ENCODE measurements around the gene MYO6.
A peak's percentile ranks its signal among the peaks of the same experiment; 100 is the strongest.

MYO6 gene

DNA sequence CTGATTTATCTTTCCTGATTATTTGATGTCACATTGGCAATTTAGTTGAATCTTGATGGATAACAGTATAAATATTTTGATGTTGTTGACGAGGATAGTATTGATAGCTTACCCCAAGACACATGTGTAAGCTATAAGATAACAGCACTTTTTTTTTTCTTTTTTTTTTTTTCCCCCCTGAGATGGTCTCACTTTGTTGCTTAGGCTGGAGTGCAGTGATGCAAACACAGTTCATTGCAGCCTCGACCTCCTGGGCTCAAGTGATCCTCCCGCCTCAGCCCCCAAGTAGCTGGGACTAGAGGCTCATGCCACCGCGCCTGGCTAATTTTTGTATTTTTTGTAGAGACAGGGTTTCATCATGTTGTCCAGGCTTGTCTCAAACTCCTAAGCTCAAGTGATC lies 21.8 kb downstream of the MYO6 start:
- no peak for DNase-seq

DNA sequence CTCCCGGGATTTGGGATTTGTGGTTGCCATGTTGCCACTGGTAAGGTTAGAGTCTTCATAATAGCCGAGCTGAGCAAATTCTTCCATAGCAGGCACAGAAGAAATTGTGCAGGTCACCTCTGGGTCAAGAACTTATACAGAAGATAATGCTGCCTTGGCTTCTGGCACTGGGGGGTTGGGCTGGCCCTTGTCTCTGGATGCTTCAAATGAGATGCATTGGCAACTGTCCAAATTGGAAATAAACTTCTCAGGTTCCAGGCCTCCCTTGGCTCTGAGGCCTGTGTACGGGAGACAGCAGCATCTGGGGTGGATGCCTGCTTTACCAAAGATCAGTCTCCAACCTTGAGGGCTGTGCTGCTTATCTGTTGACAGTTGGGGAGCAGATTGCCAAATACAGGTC lies 26.2 kb downstream of the MYO6 start:
- peak; percentile 46 for DNase-seq

DNA sequence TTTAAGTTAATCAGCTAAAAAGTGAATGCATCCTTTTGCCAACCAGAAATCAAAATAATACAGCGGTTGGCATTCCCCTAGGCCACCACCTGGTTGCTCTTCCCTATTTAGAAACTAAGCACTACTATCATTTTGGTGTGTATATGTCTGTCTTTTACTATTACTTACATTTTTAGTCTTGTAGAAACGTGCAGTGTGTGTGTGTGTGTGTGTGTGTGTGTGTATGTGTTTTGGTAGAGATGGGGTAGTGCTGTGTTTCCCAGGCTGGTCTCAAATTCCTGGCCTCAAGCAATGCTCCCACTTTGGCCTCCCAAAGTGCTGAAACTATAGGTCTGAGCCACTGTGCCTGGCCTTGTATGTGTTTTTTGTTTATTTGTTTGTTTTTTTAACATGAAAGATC lies 27.4 kb downstream of the MYO6 start:
- DNase-seq = no peak

DNA sequence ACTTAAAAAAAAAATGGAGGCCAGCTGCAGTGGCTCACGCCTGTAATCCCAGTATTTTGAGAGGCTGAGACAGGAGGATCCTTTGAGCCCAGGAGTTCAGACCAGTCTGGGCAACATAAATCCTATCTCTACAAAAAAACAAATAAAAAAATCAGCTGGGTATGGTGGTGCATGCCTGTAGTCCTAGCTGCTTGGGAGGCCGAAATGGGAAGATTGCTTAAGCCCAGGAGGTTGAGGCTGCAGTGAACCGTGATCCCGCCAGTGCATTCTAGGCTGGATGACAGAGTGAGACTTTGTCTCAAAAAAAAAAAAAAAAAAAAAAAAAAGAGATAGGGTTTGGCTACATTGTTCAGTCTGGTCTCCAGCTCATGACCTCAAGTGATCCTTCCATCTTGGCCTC lies 29.7 kb downstream of the MYO6 start:
- no peak for DNase-seq

DNA sequence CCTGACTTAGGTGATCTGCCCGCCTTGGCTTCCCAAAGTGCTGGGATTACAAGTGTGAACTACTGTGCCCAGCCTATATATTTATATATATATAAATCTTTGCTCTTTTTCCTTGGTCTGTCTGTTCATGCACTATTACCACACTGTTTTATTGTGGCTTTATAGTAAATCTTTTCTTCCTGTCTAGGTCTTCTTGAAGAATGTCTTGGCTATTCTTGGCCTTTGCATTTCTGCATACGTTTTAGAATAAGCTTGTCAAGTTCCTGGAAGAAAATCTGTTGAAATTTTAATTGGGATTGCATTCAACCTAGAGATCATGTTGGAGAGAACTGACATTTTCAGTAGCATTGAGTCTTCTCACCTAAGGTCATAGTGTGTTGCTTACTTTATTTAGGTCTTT lies 37.1 kb downstream of the MYO6 start:
- DNase-seq = no peak

DNA sequence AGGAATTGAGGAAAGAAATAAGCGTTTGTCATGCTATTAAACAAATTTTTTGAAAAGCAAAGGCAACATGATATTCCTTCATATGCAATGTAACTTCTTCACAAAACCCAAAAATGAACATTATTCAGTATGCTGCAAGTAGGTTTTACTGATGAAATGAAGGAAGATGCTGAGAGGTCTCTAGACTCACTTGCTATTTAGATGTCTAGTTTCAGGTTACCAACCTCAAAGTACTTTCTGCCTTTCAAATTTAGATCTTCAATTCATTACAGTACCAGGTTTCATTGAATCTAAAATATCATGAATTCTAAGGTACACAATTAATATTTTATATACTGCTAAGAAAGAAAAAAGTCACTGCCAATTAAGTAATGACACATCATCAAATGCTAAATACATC lies 39.9 kb downstream of the MYO6 start:
- DNase-seq = no peak

DNA sequence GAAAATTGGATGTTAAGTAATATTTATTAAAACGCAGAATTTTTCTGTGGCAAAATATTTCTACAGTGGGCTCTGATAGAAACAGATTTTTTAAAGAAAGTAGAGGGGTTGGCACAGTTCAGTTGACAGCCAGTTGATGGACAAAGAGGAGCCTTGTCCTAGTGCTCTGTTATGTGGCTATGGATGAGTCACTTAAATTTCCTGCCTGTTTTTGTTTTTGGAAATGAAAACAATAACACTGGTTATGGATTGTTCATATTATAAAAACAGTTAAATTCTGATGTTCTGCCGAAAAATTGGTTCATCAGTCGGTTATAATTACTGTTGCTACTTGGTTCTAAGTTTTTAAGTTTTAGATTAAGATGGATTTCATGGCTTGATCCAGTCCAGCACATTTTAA lies 42.8 kb downstream of the MYO6 start:
- DNase-seq = no peak

DNA sequence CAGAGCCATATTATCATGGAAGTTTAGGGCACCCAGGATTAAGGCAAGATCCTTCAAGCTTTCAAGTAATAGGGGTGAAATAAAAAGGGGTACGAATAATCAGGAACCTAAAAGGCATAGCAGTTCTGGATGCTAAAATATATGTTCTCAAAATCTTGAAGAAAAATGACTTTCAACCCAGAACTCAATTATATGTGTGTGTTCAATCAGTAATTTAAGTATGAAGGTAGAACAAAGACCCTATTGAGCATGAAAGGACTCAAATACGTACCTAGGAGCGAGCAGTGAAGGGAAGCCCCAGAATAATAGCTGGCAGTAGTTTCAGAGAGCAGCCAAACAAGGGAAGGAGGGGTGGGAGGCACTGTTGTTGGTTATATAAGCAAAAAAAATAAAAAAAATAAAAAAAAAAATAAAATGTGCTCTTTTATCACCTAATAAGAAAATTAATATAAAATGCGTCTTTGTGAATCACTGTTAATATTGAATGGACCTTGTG lies 45.4 kb downstream of the MYO6 start:
- DNase-seq = no peak

DNA sequence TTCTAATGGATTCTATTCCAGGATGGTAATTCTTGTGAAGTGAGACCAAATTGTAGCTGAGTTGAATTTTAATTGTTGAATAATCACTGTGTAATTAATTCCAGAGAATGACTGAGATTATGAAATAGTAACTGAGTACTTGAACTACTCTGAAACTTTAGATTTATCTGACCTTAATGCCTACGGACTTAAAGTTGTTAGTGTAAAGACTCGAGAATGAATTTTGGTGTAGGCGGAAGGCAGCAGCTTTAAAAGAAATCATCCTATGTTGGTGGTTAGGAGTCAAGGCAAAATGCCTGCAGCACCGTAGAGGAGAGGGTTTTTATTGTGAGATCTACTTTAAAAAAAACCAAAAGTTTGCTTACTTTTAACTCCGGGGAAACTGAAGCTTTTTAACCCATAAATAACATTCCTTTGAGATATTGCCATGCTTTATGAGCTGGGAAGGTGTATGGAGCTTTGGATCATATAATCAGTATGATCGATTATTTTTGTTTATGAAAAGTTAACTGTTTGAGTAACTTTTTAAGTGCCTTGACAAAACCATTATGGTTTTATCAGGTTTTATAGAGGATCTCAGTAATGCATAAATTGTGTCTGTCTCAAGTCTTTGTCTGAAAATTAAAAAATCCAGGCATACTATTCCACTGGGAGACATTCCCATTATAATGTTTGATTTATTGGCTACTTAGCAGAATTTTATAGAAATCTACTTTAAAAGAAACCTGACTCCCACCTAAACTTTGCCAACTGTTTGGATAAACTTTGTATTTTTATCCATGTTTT lies 46.1 kb downstream of the MYO6 start:
- no peak for DNase-seq

DNA sequence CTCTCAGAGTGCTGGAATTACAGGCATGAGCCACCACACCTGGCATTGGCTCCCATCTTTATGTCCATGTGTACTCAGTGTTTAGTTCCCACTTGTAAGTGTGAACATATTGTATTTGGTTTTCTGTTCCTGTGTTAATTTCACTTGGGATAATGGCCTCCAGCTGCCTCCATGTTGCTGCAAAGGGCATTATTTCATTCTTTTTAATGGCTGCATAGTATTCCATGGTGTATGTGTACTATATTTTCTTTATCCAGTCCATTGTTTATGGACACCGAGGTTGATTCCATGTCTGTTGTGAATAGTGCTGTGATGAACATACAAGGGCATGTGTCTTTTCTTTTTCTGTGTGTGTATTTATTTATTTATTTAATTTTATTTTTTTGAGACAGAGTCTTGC lies 47.7 kb downstream of the MYO6 start:
- DNase-seq = no peak

DNA sequence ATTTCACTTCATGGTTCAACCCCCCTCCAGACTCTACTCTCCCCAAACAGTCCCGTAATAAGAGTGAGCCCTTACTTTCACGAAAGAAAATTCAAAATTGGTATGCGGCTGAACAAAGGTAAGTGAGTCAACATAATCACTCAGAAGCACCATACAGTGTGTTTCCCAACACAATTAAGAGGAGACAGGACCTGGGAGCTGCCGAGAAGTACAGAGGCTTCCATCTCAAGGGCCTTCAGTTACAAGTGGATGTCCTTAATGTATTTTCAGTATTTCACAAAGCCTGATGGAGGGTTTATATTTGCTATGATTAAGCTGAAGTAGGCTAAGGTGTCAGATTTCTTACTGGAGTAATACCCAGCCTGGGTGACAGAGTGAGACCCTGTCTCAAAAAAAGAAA lies 51.1 kb downstream of the MYO6 start:
- DNase-seq = peak; percentile 2

DNA sequence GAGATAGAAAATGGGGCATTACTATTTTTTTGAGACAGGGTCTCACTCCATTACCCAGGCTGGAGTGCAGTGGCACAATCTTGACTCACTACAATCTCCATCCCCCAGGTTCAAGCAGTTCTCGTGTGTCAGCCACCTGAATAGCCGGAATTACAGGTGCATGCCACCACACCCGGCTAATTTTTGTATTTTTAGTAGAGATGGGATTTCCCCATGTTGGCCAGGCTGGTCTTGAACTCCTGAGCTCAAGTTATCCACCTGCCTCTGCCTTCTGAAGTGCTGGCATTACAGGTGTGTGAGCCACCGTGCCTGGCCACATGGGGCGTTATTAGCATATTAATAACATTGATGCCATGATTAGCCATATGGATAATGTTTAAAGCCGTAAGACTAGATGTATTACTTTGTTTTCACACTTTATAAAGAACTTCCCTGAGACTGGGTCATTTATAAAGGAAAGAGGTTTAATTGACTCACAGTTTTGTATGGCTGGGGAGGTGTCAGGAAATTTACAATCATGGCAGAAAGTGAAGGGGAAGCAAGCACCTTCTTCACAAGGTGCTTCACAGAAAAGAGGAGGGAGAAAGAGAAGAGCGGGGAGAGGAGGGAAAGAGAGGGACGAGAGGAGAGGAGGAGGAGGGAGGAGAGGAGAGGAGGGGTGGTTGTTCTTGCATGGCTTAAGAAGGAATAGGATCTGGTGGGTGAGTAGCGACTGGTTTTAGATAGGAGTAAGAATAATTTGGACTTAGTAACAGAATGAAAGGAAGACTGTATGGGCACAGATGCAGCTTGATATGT lies 51.9 kb downstream of the MYO6 start:
- no peak for DNase-seq

DNA sequence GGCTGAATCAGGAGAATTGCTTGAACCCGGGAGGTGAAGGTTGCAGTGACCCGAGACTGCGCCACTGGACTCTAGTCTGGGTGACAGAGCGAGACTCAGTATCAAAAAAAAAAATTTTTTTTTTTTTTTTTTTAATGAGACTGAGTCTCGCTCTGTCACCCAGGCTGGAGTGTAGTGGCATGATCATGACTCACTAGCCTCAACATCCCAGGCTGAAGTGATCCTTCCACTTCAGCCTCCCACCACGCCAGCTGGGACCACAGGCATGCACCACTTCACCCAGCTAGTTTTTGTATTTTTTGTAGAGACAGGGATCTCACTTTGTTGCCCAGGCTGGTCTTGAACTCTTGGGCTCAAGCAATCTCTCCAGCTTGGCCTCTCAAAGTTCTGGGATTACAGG lies 53.3 kb downstream of the MYO6 start:
- no peak for DNase-seq

DNA sequence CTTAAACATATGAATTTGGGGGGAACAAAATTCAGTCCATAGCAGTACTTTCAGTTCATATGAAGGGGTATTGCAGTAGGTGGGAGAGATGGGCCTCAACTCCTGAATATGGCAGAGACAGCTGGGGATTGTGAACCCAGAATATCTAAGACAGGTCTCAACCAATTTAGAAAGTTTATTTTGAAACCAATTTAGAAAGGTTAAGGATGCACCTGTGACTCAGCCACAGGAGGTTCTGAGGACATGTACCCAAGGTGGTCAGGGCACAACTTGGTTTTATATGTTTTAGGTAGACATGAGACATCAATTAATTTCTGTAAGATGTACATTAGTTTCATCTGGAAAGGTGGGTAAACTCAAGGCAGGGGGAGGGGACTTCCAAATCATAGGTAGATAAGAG lies 59.5 kb downstream of the MYO6 start:
- no peak for DNase-seq

DNA sequence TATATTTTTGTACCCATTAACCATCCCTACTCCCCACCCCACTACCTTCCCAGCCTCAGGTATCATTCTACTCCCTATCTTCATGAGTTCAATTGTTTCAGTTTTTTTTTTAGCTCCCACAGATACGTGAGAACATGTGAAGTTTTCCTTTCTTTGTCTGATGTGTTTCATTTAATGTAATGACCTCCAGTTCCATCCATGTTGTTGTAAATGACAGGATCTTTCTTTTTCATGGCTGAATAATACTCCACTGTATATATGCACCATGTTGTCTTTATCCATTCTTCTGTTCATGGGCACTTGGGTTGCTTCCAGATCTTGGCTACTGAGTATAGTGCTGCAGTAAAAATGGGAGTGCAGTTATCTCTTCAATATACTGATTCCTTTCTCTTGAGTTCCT lies 63.5 kb downstream of the MYO6 start:
- DNase-seq = no peak

DNA sequence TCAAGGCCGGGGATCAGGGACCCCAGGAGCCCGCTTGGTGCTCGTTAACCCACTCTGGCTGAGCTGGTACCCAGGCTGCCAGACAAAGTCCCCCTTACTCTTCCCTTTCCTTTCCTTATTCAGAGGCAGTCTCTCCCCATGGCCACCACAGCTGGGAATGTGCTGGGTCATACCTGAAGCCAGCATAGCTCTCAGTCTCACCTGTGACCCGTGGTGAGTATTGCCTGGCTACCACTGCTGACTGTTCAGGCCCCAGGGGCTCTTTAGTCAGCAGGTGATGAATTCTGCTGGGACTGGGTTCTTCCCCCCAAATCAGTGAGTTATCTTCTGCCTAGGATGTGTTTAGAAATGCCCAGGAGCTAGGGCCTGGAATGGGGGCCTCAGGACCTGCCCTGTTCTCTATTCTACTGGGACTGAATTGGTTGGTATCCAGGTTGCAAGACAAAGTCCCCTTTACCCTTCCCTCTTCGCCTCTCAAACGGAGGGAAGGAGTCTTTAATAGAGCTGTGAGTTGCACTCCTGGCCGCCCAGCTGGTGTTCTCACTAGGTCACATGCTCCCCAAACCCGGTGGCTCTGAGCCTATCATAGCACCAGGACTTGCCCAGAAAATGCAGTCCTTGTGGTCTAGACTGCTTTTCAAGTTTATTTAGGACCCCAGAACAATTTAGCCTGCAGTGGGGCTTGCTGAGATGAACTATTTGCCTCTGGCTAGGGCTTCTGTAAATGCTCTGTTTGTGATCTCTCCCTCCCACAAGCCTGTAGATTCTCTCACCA lies 64.6 kb downstream of the MYO6 start:
- DNase-seq = no peak

DNA sequence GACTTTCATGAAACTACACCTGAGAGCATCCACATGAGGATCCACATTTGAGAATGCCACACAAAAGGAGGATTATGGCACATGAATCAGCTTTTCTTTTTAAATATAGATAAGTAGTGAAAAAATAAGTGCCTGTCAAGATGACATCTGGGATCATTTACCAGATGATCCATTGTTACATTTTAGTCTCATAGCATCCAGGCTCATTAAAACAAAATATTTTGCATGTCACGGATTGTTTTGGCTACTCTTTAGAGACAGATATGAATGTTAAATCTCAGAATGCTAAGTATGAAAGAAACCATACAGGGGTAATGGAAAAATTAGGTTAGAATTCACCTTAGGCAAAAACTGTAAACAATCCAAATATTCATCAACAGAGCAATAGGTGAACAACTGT lies 66.7 kb downstream of the MYO6 start:
- no peak for DNase-seq

DNA sequence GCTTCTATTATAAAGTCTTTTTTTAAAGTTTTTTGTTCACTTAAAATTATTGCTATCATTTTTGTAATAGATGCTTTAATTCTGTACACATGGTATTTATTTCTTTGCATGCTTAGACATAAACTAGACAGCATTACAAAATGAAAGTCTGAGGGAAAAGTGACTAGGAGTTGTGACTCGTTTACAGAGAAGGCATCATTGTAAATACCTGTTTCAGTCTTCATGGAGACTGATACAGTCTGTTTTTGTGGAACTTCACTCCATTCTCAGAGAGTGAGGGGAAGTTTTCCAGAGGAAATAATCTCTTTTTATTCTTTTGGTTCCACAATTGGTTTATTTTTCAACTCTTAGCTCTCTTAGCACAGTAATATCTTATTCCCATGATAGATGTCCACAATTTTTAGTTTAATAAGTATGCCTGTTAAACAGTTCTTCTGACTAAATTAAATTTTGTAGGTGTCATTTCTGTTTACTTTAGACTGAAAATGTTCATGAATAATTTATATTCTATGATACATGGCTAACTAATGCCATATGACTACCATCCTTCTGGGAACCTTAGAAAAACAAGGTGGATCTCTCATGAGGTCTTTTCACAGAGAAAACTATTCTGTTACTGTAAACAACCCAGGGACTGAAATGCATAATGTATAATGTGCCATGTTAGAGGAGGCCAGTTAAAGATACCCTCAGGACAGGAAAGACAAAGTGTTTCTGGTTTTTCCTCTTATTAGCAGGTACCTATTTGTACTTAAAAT lies 69.2 kb downstream of the MYO6 start:
- DNase-seq = no peak

DNA sequence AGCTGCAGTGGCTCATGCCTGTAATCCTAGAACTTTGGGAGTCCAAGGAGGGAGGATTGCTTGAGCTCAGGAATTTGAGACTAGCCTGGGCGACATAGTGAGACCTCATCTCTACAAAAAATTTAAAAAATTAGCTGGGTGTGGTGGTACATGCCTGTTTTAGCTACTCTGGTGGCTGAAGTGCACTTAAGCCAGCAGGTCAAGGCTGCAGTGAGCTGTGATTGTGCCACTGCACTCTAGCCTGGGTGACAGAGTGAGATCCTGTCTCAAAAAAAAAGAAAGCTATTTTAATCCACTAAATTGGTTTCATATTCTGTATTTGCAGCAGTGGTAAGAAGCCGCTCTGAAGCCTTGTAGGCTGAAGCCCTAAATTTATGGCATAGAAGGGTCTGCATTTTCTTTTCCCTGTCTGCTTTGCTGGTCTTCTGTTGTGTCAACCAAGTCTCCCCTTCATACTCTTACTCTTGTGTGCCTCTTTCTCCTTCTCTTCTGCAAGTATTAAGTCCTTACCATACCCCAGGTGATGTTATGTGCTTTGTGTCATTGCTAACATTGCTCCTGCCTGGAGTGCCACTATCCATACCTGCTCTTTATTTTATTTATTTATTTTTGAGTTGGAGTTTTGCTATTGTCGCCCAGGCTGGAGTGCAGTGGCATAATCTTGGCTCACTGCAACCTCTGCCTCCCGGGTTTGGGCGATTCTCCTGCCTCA lies 70.9 kb downstream of the MYO6 start:
- DNase-seq = no peak

DNA sequence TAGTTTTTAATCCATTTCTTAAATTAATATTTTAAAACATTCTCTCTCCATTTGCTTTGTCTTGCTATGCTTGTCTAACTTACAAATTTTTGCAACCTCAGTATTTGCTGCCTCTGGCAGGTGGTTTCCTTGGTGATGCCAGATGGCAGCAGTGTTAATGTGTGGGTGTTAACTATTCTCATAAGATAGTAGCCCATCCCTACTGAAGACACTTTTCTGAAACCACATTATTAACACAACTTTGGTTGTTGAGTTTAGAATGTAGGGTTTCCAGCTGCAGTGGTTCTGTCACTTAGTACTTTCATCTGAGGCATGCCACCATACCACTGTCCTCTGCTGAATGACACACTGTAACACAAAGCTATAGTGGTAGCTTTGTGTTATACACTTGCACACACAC lies 75.1 kb downstream of the MYO6 start:
- no peak for DNase-seq

DNA sequence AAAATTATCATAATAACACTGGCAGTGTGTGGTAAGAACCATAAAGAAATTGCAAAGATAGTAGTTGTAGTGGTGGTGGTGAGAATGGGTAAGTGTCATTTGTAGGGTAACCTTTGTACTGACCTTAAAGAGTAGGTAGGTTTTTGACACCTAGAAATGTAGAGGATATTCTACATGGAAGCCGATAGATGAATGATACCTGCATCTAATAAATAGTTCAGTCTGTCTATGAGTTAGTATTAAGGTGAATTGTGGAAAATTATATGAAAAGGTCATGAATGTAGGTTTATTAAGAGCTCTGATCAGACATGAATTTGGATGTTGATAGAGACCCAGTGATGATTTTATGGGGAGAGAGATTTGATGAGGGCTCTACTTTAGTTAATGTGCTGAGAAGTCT lies 78.1 kb downstream of the MYO6 start:
- DNase-seq = no peak
